Measurements from ENCODE around the gene GALNT12.

Gene GALNT12

GRCh38 chr9:98861781-98862504, 54.5 kb downstream of the GALNT12 start:
- no peak overlapping the region for H3K27ac Mint-ChIP-seq
- no peak for DNase-seq
- ATAC-seq (replicated peaks), result peak; percentile 38 to 66
- peaks cover 0 to 6% of the 10 kb centered on the region in 2 donors for H3K4me1 Mint-ChIP-seq
- no peak overlapping the region for H3K4me3 Mint-ChIP-seq
- no peaks in the 10 kb centered on the region for H3K9me3 Mint-ChIP-seq
- no peaks in the 10 kb centered on the region for H3K36me3 Mint-ChIP-seq
- peaks cover 7 to 13% of the 10 kb centered on the region in 2 donors for H3K27me3 Mint-ChIP-seq

- peaks cover 0 to 13% of the 10 kb centered on the region in 2 donors for H3K27me3 Mint-ChIP-seq
- no peak overlapping the region for H3K4me3 Mint-ChIP-seq
- DNase-seq (no peak), ATAC-seq (replicated peaks) (no peak)
- H3K4me1 Mint-ChIP-seq, result peaks cover 3 to 8% of the 10 kb centered on the region in 2 donors
- no peaks in the 10 kb centered on the region for H3K9me3 Mint-ChIP-seq
- H3K36me3 Mint-ChIP-seq, result no peaks in the 10 kb centered on the region
- no peak overlapping the region for H3K27ac Mint-ChIP-seq
Measured at GRCh38 chr9:98862936-98863335, 55.5 kb downstream of the GALNT12 start.

GRCh38 chr9:98864281-98865174, 57.1 kb downstream of the GALNT12 start:
- H3K36me3 Mint-ChIP-seq, result no peaks in the 10 kb centered on the region
- H3K27me3 Mint-ChIP-seq, result peaks cover 0 to 7% of the 10 kb centered on the region in 2 donors
- no peak for DNase-seq
- no peak overlapping the region for H3K4me3 Mint-ChIP-seq
- no peaks in the 10 kb centered on the region for H3K9me3 Mint-ChIP-seq
- ATAC-seq (replicated peaks), result no peak
- no peak overlapping the region for H3K27ac Mint-ChIP-seq
- peaks cover 5 to 8% of the 10 kb centered on the region in 2 donors for H3K4me1 Mint-ChIP-seq

GRCh38 chr9:98865284-98865875, 57.9 kb downstream of the GALNT12 start:
- H3K4me3 Mint-ChIP-seq, result no peak overlapping the region
- no peaks in the 10 kb centered on the region for H3K36me3 Mint-ChIP-seq
- H3K27ac Mint-ChIP-seq, result no peak overlapping the region
- no peaks in the 10 kb centered on the region for H3K9me3 Mint-ChIP-seq
- ATAC-seq (replicated peaks) (no peak), DNase-seq (no peak)
- peaks cover 0 to 4% of the 10 kb centered on the region in 2 donors for H3K27me3 Mint-ChIP-seq
- H3K4me1 Mint-ChIP-seq, result peaks cover 5 to 8% of the 10 kb centered on the region in 2 donors

GRCh38 chr9:98866435-98867102, 59.1 kb downstream of the GALNT12 start:
- Mint-ChIP-seq H3K36me3 (no peaks in the 10 kb centered on the region), H3K4me3 (no peak overlapping the region), H3K27me3 (peaks cover 0 to 8% of the 10 kb centered on the region in 2 donors), H3K9me3 (peaks cover 0 to 1% of the 10 kb centered on the region in 2 donors), H3K27ac (no peak overlapping the region), H3K4me1 (peaks cover 5 to 8% of the 10 kb centered on the region in 2 donors)
- no peak for DNase-seq
- no peak for ATAC-seq (replicated peaks)

GRCh38 chr9:98867103-98867428, 59.6 kb downstream of the GALNT12 start:
- H3K27me3 Mint-ChIP-seq, result peaks cover 0 to 12% of the 10 kb centered on the region in 2 donors

GRCh38 chr9:98867429-98868168, 60.1 kb downstream of the GALNT12 start:
- no peak overlapping the region for H3K4me3 Mint-ChIP-seq
- H3K27ac Mint-ChIP-seq, result no peak overlapping the region
- peaks cover 0 to 14% of the 10 kb centered on the region in 2 donors for H3K27me3 Mint-ChIP-seq
- peaks cover 5 to 8% of the 10 kb centered on the region in 2 donors for H3K4me1 Mint-ChIP-seq
- DNase-seq, result no peak
- H3K9me3 Mint-ChIP-seq, result peaks cover 0 to 1% of the 10 kb centered on the region in 2 donors
- H3K36me3 Mint-ChIP-seq, result no peaks in the 10 kb centered on the region
- no peak for ATAC-seq (replicated peaks)

More at GRCh38 chr9:98867103-98867428, 59.6 kb downstream of the GALNT12 start:
- no peaks in the 10 kb centered on the region for H3K36me3 Mint-ChIP-seq
- no peak overlapping the region for H3K4me3 Mint-ChIP-seq
- ATAC-seq (replicated peaks) (no peak), DNase-seq (no peak)
- peaks cover 5 to 8% of the 10 kb centered on the region in 2 donors for H3K4me1 Mint-ChIP-seq
- H3K27ac Mint-ChIP-seq, result no peak overlapping the region
- peaks cover 0 to 1% of the 10 kb centered on the region in 2 donors for H3K9me3 Mint-ChIP-seq

GRCh38 chr9:98869078-98869745, 61.7 kb downstream of the GALNT12 start:
- Mint-ChIP-seq H3K36me3 (no peaks in the 10 kb centered on the region), H3K4me1 (peaks cover 5 to 8% of the 10 kb centered on the region in 2 donors), H3K4me3 (no peak overlapping the region), H3K9me3 (peaks cover 0 to 1% of the 10 kb centered on the region in 2 donors), H3K27me3 (peaks cover 0 to 14% of the 10 kb centered on the region in 2 donors), H3K27ac (no peak overlapping the region)
- DNase-seq, result no peak
- no peak for ATAC-seq (replicated peaks)

GRCh38 chr9:98869866-98870265, 62.4 kb downstream of the GALNT12 start:
- Mint-ChIP-seq H3K9me3 (peaks cover 0 to 1% of the 10 kb centered on the region in 2 donors), H3K27ac (no peak overlapping the region), H3K27me3 (peaks cover 0 to 11% of the 10 kb centered on the region in 2 donors), H3K4me3 (no peak overlapping the region), H3K36me3 (no peaks in the 10 kb centered on the region), H3K4me1 (peaks cover 5 to 8% of the 10 kb centered on the region in 2 donors)
- DNase-seq (no peak), ATAC-seq (replicated peaks) (no peak)

- Mint-ChIP-seq H3K9me3 (peaks cover 0 to 1% of the 10 kb centered on the region in 2 donors), H3K27me3 (peaks cover 0 to 10% of the 10 kb centered on the region in 2 donors), H3K4me1 (peaks cover 5 to 8% of the 10 kb centered on the region in 2 donors), H3K4me3 (no peak overlapping the region), H3K27ac (no peak overlapping the region), H3K36me3 (no peaks in the 10 kb centered on the region)
- ATAC-seq (replicated peaks) (no peak), DNase-seq (no peak)
Measured at GRCh38 chr9:98870782-98871557, 63.5 kb downstream of the GALNT12 start.

GRCh38 chr9:98871558-98872065, 64.1 kb downstream of the GALNT12 start:
- H3K27ac Mint-ChIP-seq, result no peak overlapping the region
- no peak overlapping the region for H3K4me3 Mint-ChIP-seq
- ATAC-seq (replicated peaks) (no peak), DNase-seq (no peak)
- peaks cover 0 to 10% of the 10 kb centered on the region in 2 donors for H3K27me3 Mint-ChIP-seq
- H3K9me3 Mint-ChIP-seq, result peaks cover 0 to 1% of the 10 kb centered on the region in 2 donors
- no peaks in the 10 kb centered on the region for H3K36me3 Mint-ChIP-seq
- peaks cover 5 to 7% of the 10 kb centered on the region in 2 donors for H3K4me1 Mint-ChIP-seq

GRCh38 chr9:98873526-98873925, 66.1 kb downstream of the GALNT12 start:
- peaks cover 5 to 14% of the 10 kb centered on the region in 2 donors for H3K27me3 Mint-ChIP-seq
- no peaks in the 10 kb centered on the region for H3K36me3 Mint-ChIP-seq
- no peak overlapping the region for H3K4me3 Mint-ChIP-seq
- ATAC-seq (replicated peaks) (no peak), DNase-seq (no peak)
- H3K27ac Mint-ChIP-seq, result no peak overlapping the region
- H3K9me3 Mint-ChIP-seq, result peaks cover 0 to 1% of the 10 kb centered on the region in 2 donors
- no peaks in the 10 kb centered on the region for H3K4me1 Mint-ChIP-seq

Measured in stimulated activated naive B cell treated with anti-CD40 and anti-IgM and Interleukin-4, amounts not matched to agents 10 μg/mL and 1 μg/mL and 100 μg/mL, for 72 hours (primary cell).